22Rv1 (cell line): Measurements from ENCODE around the gene ALG12.

Experiments
- H3K27ac ChIP-seq: fragments of 450-650 bp; 2 replicates; pipeline ENCODE4 v1.5.1; 2017
- CTCF ChIP-seq: fragments of 450-650 bp; IDR thresholded peaks from 2 replicates; pipeline ENCODE4 v1.5.1; 2017; ENCODE audit warnings: mild to moderate bottlenecking
- ZFX ChIP-seq: fragments of 450-650 bp; IDR thresholded peaks from 2 replicates; pipeline ENCODE4 v1.6.1; 2017; ENCODE audit warnings: antibody characterized with exemption, borderline replicate concordance

The ALG12 gene

GRCh38 chr22:49928555-49929210 is 10.4 kb upstream of the ALG12 start:
- no peak for TF ChIP-seq ZFX
- TF ChIP-seq CTCF, result no peak
- peak overlapping the region; percentile 30 for H3K27ac ChIP-seq

- peak overlapping the region; percentile 30; the same call in 1 of the 2 replicates for H3K27ac ChIP-seq
- TF ChIP-seq CTCF (no peak), ZFX (no peak)
These were observed 9.9 kb upstream of the ALG12 start for GRCh38 chr22:49928185-49928495.

- TF ChIP-seq ZFX, result no peak
- TF ChIP-seq CTCF, result no peak
- H3K27ac ChIP-seq, result peak overlapping the region; percentile 30
These were observed 9.4 kb upstream of the ALG12 start for GRCh38 chr22:49927483-49928184.

GRCh38 chr22:49926916-49927315 is 8.7 kb upstream of the ALG12 start:
- no peak for TF ChIP-seq ZFX
- no peak for TF ChIP-seq CTCF
- peak overlapping the region; percentile 30 for H3K27ac ChIP-seq

- TF ChIP-seq ZFX, result no peak
- no peak overlapping the region; the same call in 1 of the 2 replicates for H3K27ac ChIP-seq
These were observed 7.4 kb upstream of the ALG12 start for GRCh38 chr22:49925525-49926128.

GRCh38 chr22:49924113-49924833 is 6.0 kb upstream of the ALG12 start:
- TF ChIP-seq CTCF, result no peak
- TF ChIP-seq ZFX, result no peak
- peak overlapping the region; percentile 3; the same call in 1 of the 2 replicates for H3K27ac ChIP-seq

- no peak for TF ChIP-seq ZFX
- no peak; the same call in 1 of the 2 replicates for TF ChIP-seq CTCF
- no peak overlapping the region for H3K27ac ChIP-seq
These were observed 5.2 kb upstream of the ALG12 start for GRCh38 chr22:49923445-49923844.
